Thyroid gland (tissue), 4 donors: ENCODE results near the gene BMP2K.

Source experiments
- CTCF ChIP-seq, 6 experiments: fragments of 200-600 bp in 3 of 6; fragments of 450-650 bp in 3 of 6; sonication (generic) in 3 of 6; IDR thresholded peaks; one replicate each; pipeline ENCODE4 v1.5.1; 2016 to 2019; ENCODE audit warnings: antibody characterized with exemption in 6 of 6, mild to moderate bottlenecking in 2 of 6, inconsistent platforms in 1 of 6, moderate library complexity in 1 of 6
- POLR2A ChIP-seq, 2 donors: fragments of 450-650 bp; IDR thresholded peaks; one replicate each; pipeline ENCODE4 v1.6.1; 2017; ENCODE audit warnings: antibody characterized with exemption in 2 of 2, mild to moderate bottlenecking in 2 of 2, moderate library complexity in 1 of 2

DNA sequence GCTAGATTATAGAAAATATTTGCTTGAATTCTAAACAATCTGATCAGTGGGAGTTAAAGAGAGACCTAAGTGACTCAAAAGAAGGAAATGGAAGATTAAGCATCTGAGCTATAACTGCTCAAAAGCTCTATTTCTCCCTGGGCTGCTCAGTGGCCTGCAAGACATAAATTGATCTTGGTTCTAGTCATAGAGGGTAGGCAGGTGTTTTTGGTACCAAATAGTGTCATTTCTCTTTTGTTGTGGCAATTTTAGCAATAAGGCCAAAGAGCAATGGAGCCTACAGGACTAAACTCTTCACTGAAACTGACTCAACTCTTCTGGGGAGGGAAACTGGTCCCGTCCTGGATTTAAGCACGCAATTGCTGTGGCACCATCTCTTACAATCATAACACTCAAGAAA lies 33.9 kb upstream of the BMP2K start:
- TF ChIP-seq CTCF (IDR thresholded peaks at IDR 0.05) (no peak), POLR2A (IDR thresholded peaks at IDR 0.05) (no peak)
